Gastroesophageal sphincter (tissue), 4 donors: ENCODE data around the gene ARMC2. TPM values are rescaled to one million over a fixed set of nuclear protein-coding genes. Genes with fewer than 3 reads are reported as not detected.

ENCODE experiments used
- ATAC-seq: fragments of 150-250 bp; one replicate; pipeline ENCODE4 v1.9.1; 2016; ENCODE audit warnings: mild to moderate bottlenecking, moderate library complexity
- H3K27ac ChIP-seq, 4 donors: fragments of 200-600 bp; sonication (generic) in 3 of 4; 1 replicate in 3 of 4; 2 replicates in 1 of 4; pipeline ENCODE4 v1.5.1; 2016 to 2019
- H3K27me3 ChIP-seq: fragments of 200-600 bp; sonication (generic); one replicate; pipeline ENCODE4 v1.5.1; 2019
- H3K36me3 ChIP-seq, 2 donors: fragments of 200-600 bp; sonication (generic); one replicate each; pipeline ENCODE4 v1.5.1; 2019; ENCODE audit warnings: control low read depth in 1 of 2
- H3K4me1 ChIP-seq, 3 donors: fragments of 200-600 bp; sonication (generic); 1 replicate in 2 of 3; 2 replicates in 1 of 3; pipeline ENCODE4 v1.5.1; 2016 to 2019; ENCODE audit warnings: control low read depth in 2 of 3
- H3K4me3 ChIP-seq, 2 donors: fragments of 200-600 bp; sonication (generic); one replicate each; pipeline ENCODE4 v1.5.1; 2019; ENCODE audit warnings: mild to moderate bottlenecking in 1 of 2, moderate library complexity in 1 of 2
- H3K9me3 ChIP-seq, 3 donors: fragments of 200-600 bp; sonication (generic); one replicate each; pipeline ENCODE4 v1.5.1; 2017 to 2019; ENCODE audit warnings: control low read depth in 2 of 3
- CTCF ChIP-seq, 4 experiments: fragments of 200-600 bp in 2 of 4; fragments of 450-650 bp in 2 of 4; sonication (generic) in 1 of 4; IDR thresholded peaks; one replicate each; pipeline ENCODE4 v1.5.1; 2017 to 2019; ENCODE audit warnings: antibody characterized with exemption in 4 of 4, mild to moderate bottlenecking in 2 of 4, moderate library complexity in 2 of 4
- EP300 ChIP-seq: sonication (generic); formaldehyde crosslinking; IDR thresholded peaks from one replicate; pipeline ENCODE4 v1.6.1; 2017; ENCODE audit warnings: antibody characterized with exemption, mild to moderate bottlenecking
- POLR2A ChIP-seq, 2 donors: fragments of 450-650 bp; IDR thresholded peaks; one replicate each; pipeline ENCODE4 v1.6.1; 2017; ENCODE audit warnings: antibody characterized with exemption in 2 of 2, mild to moderate bottlenecking in 2 of 2, moderate library complexity in 1 of 2
- POLR2AphosphoS5 ChIP-seq: sonication (generic); formaldehyde crosslinking; IDR thresholded peaks from one replicate; pipeline ENCODE4 v1.6.1; 2017; ENCODE audit warnings: antibody characterized with exemption
- WGBS, 2 donors: methylation state at CpG; one replicate each; pipeline ENCODE4 v1.1.5; 2018; ENCODE audit warnings: low coverage in 1 of 2; 5-methylcytosine and 5-hydroxymethylcytosine counted together
- total RNA-seq, 4 donors: library from RNA; depleted of rRNA; stranded (reverse); fragments of >200 nt; gene quantifications; one replicate each; pipeline ENCODE4 v1.1.0, GENCODE V29; 2016

ARMC2 gene
- total RNA-seq, 4 donors from 2014 or later: 2.8 to 3.9 (median 3.5) TPM

- Histone ChIP-seq H3K9me3 (no peaks in the 10 kb centered on the region), H3K4me1 (peaks cover 0 to 14% (median 0%) of the 10 kb centered on the region in 3 donors), H3K27me3 (no peaks in the 10 kb centered on the region), H3K36me3 (peaks cover 0 to 31% of the 10 kb centered on the region in 2 donors), H3K4me3 (no peak overlapping the region), H3K27ac (no peak overlapping the region)
- no peak for ATAC-seq
- WGBS, 2 donors: 100% methylated on average over 2 of the region's 2 CpGs; no CpG with 5 or more reads in 1 of the 2 donors
- TF ChIP-seq EP300: no peak
- TF ChIP-seq CTCF (IDR thresholded peaks at IDR 0.05): no peak
- TF ChIP-seq POLR2AphosphoS5: no peak
- TF ChIP-seq POLR2A (IDR thresholded peaks at IDR 0.05): no peak
These were observed 22.1 kb downstream of the ARMC2 start for GRCh38 chr6:108870357-108870756.

GRCh38 chr6:108872141-108872557 is 23.9 kb downstream of the ARMC2 start:
- Histone ChIP-seq H3K27ac (peak overlapping the region in 3 of 4 donors; percentile 24 to 59 (median 49)), H3K4me3 (no peak overlapping the region), H3K4me1 (peaks cover 0 to 22% (median 3%) of the 10 kb centered on the region in 3 donors), H3K27me3 (no peaks in the 10 kb centered on the region), H3K36me3 (peaks cover 0 to 31% of the 10 kb centered on the region in 2 donors), H3K9me3 (no peaks in the 10 kb centered on the region)
- ATAC-seq: no peak
- no peak for TF ChIP-seq POLR2AphosphoS5
- TF ChIP-seq POLR2A (IDR thresholded peaks at IDR 0.05): no peak
- no peak for TF ChIP-seq EP300
- no peak for TF ChIP-seq CTCF (IDR thresholded peaks at IDR 0.05)
- WGBS, 2 donors: 73% methylated on average over 7 of the region's 7 CpGs; no CpG with 5 or more reads in 1 of the 2 donors

- H3K36me3 ChIP-seq: peaks cover 0 to 31% of the 10 kb centered on the region in 2 donors
- H3K4me1 ChIP-seq: peaks cover 0 to 26% (median 3%) of the 10 kb centered on the region in 3 donors
- peak overlapping the region in 3 of 4 donors; percentile 24 to 59 (median 49) for H3K27ac ChIP-seq
- H3K9me3 ChIP-seq: no peaks in the 10 kb centered on the region
- ATAC-seq: peak; percentile 12
- no peak for TF ChIP-seq POLR2AphosphoS5
- TF ChIP-seq EP300: no peak
- TF ChIP-seq CTCF (IDR thresholded peaks at IDR 0.05): no peak
- TF ChIP-seq POLR2A (IDR thresholded peaks at IDR 0.05): no peak
- H3K4me3 ChIP-seq: no peak overlapping the region
- WGBS, 2 donors: 100% methylated on average over 1 of the region's 3 CpGs; no CpG with 5 or more reads in 1 of the 2 donors
- no peaks in the 10 kb centered on the region for H3K27me3 ChIP-seq
These were observed 24.4 kb downstream of the ARMC2 start for GRCh38 chr6:108872575-108872974.

- 84 to 88% methylated on average over 3 to 7 of the region's 7 CpGs for WGBS, 2 donors
- TF ChIP-seq POLR2AphosphoS5 (no peak), CTCF (IDR thresholded peaks at IDR 0.05) (no peak), EP300 (no peak), POLR2A (IDR thresholded peaks at IDR 0.05) (no peak)
These were observed 25.0 kb downstream of the ARMC2 start for GRCh38 chr6:108873251-108873650.

GRCh38 chr6:108873971-108874370 is 25.7 kb downstream of the ARMC2 start:
- no peak for ATAC-seq
- Histone ChIP-seq H3K4me1 (peaks cover 0 to 29% (median 3%) of the 10 kb centered on the region in 3 donors), H3K9me3 (no peaks in the 10 kb centered on the region), H3K36me3 (peaks cover 0 to 23% of the 10 kb centered on the region in 2 donors), H3K27ac (peak overlapping the region in 2 of 4 donors; percentile 40 to 62), H3K4me3 (no peak overlapping the region), H3K27me3 (no peaks in the 10 kb centered on the region)
- WGBS, 2 donors: 87 to 92% methylated on average over 6 of the region's 6 CpGs
- TF ChIP-seq CTCF (IDR thresholded peaks at IDR 0.05) (no peak), POLR2A (IDR thresholded peaks at IDR 0.05) (no peak), POLR2AphosphoS5 (no peak), EP300 (no peak)

More at GRCh38 chr6:108873251-108873650, 25.0 kb downstream of the ARMC2 start:
- H3K27ac ChIP-seq: no peak overlapping the region
- H3K27me3 ChIP-seq: no peaks in the 10 kb centered on the region
- peaks cover 0 to 30% of the 10 kb centered on the region in 2 donors for H3K36me3 ChIP-seq
- H3K4me1 ChIP-seq: peaks cover 0 to 29% (median 3%) of the 10 kb centered on the region in 3 donors
- no peaks in the 10 kb centered on the region for H3K9me3 ChIP-seq
- no peak for ATAC-seq
- no peak overlapping the region for H3K4me3 ChIP-seq
